Retinal pigment epithelial cell (primary cell): Measurements from ENCODE around the gene NR2E3.

Experiments
- DNase-seq: peaks from one replicate; pipeline ENCODE4 v3.0.0-alpha.2; 2010; ENCODE audit warnings: low read depth
- H3K4me3 ChIP-seq: 2 replicates; pipeline ENCODE4 v1.5.1; 2011; ENCODE audit warnings: mild to moderate bottlenecking, low read length, control low read depth, moderate library complexity
- TF ChIP-seq, protein P1 (sequence below): conservative IDR thresholded peaks from 2 replicates; pipeline ENCODE4 v1.5.1; 2011; ENCODE audit warnings: low read depth, low read length, control low read depth, inconsistent platforms

The NR2E3 gene

DNA sequence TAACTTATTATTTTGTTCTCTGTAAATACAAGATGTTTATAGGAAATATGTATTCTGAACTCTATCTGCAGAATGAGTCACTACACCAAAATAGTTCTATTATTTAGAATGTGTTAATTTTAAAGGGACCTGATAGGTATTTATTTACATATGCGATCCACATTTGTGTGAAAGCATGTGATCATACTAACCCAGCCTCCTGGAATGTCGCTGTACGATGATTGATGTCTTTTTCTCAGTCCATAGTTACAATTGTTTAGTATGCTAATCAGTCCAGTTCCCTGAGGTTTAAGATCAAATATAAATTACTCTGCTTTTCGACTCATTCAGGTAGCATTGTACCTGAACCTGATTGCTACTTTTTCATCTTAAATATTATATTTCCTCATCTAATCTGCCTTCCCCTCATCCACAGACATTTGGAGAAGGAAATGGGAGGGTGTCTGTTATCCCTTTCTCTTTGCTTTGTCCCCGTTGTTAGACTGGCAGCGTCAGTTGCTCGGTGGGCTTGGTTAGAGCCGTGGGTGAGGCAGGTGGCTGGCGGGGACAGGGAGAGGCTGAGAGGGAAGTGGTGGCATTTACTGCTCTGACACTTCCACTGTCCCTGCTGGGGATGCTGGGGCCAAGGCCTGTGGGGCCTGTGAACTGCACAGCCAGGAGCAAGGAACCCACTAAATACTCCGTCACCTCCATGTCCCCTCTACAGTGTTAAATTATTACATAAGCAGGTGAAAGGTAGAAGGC is 27.8 kb upstream of the NR2E3 start:
- no peak for DNase-seq
- no peak overlapping the region for H3K4me3 ChIP-seq
- TF ChIP-seq, protein P1, sequence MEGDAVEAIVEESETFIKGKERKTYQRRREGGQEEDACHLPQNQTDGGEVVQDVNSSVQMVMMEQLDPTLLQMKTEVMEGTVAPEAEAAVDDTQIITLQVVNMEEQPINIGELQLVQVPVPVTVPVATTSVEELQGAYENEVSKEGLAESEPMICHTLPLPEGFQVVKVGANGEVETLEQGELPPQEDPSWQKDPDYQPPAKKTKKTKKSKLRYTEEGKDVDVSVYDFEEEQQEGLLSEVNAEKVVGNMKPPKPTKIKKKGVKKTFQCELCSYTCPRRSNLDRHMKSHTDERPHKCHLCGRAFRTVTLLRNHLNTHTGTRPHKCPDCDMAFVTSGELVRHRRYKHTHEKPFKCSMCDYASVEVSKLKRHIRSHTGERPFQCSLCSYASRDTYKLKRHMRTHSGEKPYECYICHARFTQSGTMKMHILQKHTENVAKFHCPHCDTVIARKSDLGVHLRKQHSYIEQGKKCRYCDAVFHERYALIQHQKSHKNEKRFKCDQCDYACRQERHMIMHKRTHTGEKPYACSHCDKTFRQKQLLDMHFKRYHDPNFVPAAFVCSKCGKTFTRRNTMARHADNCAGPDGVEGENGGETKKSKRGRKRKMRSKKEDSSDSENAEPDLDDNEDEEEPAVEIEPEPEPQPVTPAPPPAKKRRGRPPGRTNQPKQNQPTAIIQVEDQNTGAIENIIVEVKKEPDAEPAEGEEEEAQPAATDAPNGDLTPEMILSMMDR, result no peak

DNA sequence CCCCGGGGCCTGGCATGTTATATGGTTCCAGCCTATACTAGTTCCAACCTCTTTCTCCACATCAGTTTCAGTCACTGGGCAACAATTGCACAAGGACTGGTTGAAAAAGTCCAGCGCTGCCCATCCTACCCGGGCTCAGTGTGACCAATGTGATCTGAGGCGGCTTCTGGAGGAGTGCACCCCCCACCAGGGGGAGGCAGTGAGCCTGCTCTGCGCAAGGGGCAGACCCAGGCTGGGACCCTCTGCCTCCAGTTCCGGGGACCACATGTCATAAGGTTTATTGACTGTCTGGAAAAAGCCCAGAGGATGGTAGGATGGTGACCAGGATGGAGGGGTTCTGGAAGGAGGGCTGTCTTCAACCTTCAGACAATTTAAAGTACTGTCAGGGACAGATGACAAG is 25.6 kb upstream of the NR2E3 start:
- no peak for DNase-seq
- TF ChIP-seq, protein P1, result peak; percentile 55
- no peak overlapping the region for H3K4me3 ChIP-seq

DNA sequence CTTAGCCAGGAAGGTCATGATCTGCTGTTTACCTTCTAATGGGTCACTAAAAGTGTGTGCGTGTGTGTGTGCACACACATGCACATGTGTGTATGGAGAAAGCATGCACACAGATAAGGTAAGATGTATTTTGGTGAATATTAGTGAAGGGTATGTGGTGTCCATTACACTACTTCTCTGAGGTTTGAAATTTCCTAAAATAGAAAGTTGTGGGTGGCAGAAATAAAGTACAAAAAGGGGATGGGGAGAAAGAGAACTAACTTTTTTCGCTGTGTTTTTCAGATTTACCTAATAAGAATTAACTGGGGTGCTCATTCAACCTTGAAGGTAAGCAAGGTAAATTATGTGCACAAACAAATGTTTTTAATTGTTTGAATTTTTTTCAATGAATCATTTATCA is 24.4 kb upstream of the NR2E3 start:
- DNase-seq, result no peak
- no peak overlapping the region for H3K4me3 ChIP-seq
- TF ChIP-seq, protein P1, result no peak

DNA sequence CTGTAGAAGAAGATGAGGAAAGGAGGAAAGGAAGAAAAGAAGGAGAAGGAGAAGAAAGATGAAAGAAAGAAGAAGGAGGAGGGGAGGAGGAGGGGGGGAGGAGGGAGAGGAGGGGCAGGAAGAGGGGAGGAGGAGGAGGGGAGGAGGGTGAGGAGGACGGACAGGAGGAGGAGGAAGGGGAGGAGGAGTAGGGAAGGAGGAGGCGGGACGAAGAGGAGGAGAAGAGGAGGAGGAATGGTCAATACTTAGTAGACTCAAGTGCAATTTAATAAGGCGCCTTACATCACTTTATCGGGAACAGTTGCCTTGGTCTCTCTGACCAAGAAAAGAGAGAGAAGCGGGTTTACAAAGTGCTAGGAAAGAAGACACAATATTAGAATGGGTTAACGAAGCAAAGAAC is 23.7 kb upstream of the NR2E3 start:
- no peak overlapping the region for H3K4me3 ChIP-seq
- TF ChIP-seq, protein P1, result no peak
- DNase-seq, result no peak

DNA sequence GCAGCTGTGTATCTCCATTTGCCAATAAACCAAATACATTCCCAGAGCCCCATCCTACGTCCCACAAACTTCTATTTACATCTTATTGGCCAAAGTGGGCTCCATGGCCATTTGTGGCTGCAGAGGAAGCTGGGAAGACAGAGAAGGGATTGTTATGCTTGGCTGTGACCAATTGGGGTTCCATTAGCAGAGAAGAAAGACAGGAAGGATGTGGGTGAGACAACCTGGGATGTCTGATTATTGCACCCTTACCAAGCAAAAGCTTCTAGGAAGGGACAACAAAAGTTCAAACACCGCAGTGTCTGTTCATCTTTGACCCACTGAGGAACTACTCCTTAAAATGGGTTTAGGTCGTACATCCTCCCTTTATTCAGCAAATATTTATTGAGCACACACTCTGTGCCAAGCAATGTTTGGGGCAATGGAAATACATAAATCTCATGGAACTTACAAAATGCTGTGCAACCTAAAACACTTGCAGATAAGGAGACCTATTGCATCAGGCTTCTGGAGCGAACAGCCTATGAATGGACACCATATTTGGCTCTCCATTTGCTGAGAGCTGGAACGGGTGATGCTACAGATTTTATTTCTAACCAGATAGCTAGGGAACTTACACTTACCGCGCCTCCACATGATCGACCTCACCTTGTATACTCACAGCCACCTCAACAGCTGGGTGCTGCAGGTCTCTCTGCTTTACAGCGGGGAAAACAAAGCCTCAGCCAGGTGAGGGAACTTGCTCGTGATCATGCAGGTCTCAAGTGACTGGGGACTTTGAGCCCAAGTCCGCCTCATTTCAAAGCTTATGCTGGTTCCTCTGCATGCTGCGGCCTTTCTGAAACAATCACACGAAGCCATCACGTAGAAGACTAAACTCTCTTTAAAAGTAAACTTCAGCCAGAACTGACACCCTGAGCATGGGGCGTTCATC is 21.4 kb upstream of the NR2E3 start:
- no peak overlapping the region for H3K4me3 ChIP-seq
- TF ChIP-seq, protein P1, result no peak
- DNase-seq, result no peak

DNA sequence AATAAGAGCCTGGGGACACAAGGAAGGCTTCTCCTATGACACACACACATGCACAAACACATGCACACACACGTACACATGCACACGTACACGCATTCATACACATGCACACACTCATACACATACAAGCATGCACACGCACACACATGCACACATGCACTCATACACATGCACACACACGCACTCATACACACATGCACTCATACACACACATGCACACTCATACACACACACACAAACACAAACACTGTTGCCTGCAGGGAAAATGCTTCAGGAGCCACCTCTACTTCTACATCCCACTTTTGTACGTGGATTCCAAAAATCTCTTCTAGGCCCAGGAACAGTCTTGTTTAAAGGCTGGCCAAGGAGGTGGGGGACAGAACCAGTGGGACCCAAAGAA is 20.7 kb upstream of the NR2E3 start:
- TF ChIP-seq, protein P1, result no peak
- no peak for DNase-seq
- no peak overlapping the region for H3K4me3 ChIP-seq
